ENCODE data around the gene UNC5C. TPM values are rescaled to one million over a fixed set of nuclear protein-coding genes. Genes with fewer than 3 reads are reported as not detected.

UNC5C gene
- total RNA-seq, 4 donors from 2014 or later, result 4.6 to 8.1 (median 6.0) TPM

- ATAC-seq (ENCODE audit: low FRiP score), result no peak
- TF ChIP-seq CTCF (IDR thresholded peaks at IDR 0.05), result no peak
- DNase-seq (ENCODE audit: low spot score), result no peak
Measured at GRCh38 chr4:95476121-95476520, 72.7 kb downstream of the UNC5C start.

GRCh38 chr4:95472534-95472933 lies 76.2 kb downstream of the UNC5C start:
- DNase-seq (ENCODE audit: low spot score) (no peak), ATAC-seq (ENCODE audit: low FRiP score) (no peak)
- no peak for TF ChIP-seq CTCF (IDR thresholded peaks at IDR 0.05)

- no peak for TF ChIP-seq CTCF (IDR thresholded peaks at IDR 0.05)
- no peak for ATAC-seq (ENCODE audit: low FRiP score)
- no peak for DNase-seq (ENCODE audit: low spot score)
Measured at GRCh38 chr4:95470622-95471021, 78.2 kb downstream of the UNC5C start.

GRCh38 chr4:95469617-95470016 lies 79.2 kb downstream of the UNC5C start:
- TF ChIP-seq CTCF (IDR thresholded peaks at IDR 0.05), result no peak

GRCh38 chr4:95466791-95467190 lies 82.0 kb downstream of the UNC5C start:
- no peak for DNase-seq (ENCODE audit: low spot score)
- no peak for ATAC-seq (ENCODE audit: low FRiP score)
- TF ChIP-seq CTCF (IDR thresholded peaks at IDR 0.05), result no peak

More at GRCh38 chr4:95469617-95470016, 79.2 kb downstream of the UNC5C start:
- ATAC-seq (ENCODE audit: low FRiP score) (no peak), DNase-seq (ENCODE audit: low spot score) (no peak)

- no peak for DNase-seq (ENCODE audit: low spot score)
- TF ChIP-seq CTCF (IDR thresholded peaks at IDR 0.05), result no peak
- ATAC-seq (ENCODE audit: low FRiP score), result no peak
Measured at GRCh38 chr4:95465010-95465409, 83.8 kb downstream of the UNC5C start.

GRCh38 chr4:95462921-95463320 lies 85.9 kb downstream of the UNC5C start:
- ATAC-seq (ENCODE audit: low FRiP score) (no peak), DNase-seq (ENCODE audit: low spot score) (no peak)
- TF ChIP-seq CTCF (IDR thresholded peaks at IDR 0.05), result no peak

Measured in omental fat pad (tissue), 4 donors.